Smooth muscle cell (in vitro differentiated cells): ENCODE data around the gene CCDC184. TPM values are rescaled to one million over a fixed set of nuclear protein-coding genes. Genes with fewer than 3 reads are reported as not detected.
A peak's percentile ranks its signal among the peaks of the same experiment; 100 is the strongest.

ENCODE experiments used
- DNase-seq: peaks from one replicate; lab custom pipeline; 2025; ENCODE audit not compliant: unreplicated experiment; lab: John Stamatoyannopoulos, UW
- H2AFZ ChIP-seq: fragments of 200-600 bp; sonication (generic); 2 replicates; pipeline ENCODE4 v1.6.0; 2016; ENCODE audit warnings: antibody characterized with exemption, low read depth, mild to moderate bottlenecking
- H3F3A ChIP-seq: fragments of 200-600 bp; sonication (generic); 2 replicates; pipeline ENCODE4 v1.6.0; 2017; ENCODE audit warnings: antibody characterized with exemption, low read depth
- H3K27ac ChIP-seq: fragments of 200-600 bp; sonication (generic); 2 replicates; pipeline ENCODE4 v1.5.1; 2016; ENCODE audit warnings: low read depth, mild to moderate bottlenecking
- H3K27me3 ChIP-seq: fragments of 200-600 bp; sonication (generic); 2 replicates; pipeline ENCODE4 v1.6.1; 2016; ENCODE audit warnings: low read depth, mild to moderate bottlenecking
- H3K36me3 ChIP-seq: fragments of 200-600 bp; sonication (generic); 2 replicates; pipeline ENCODE4 v1.5.1; 2016; ENCODE audit warnings: low read depth
- H3K4me1 ChIP-seq: fragments of 200-600 bp; sonication (generic); 2 replicates; pipeline ENCODE4 v1.5.1; 2016; ENCODE audit warnings: low read depth
- H3K4me2 ChIP-seq: fragments of 200-600 bp; sonication (generic); 2 replicates; pipeline ENCODE4 v1.6.0; 2016; ENCODE audit warnings: mild to moderate bottlenecking
- H3K4me3 ChIP-seq: fragments of 200-600 bp; sonication (generic); 2 replicates; pipeline ENCODE4 v1.5.1; 2016; ENCODE audit warnings: mild to moderate bottlenecking
- H3K79me2 ChIP-seq: fragments of 200-600 bp; sonication (generic); 2 replicates; pipeline ENCODE4 v1.6.0; 2016; ENCODE audit warnings: low read depth, mild to moderate bottlenecking
- H3K9ac ChIP-seq: fragments of 200-600 bp; sonication (generic); 2 replicates; pipeline ENCODE4 v1.6.0; 2016; ENCODE audit warnings: low read depth
- H3K9me3 ChIP-seq: fragments of 200-600 bp; sonication (generic); replicated peaks from 2 replicates; pipeline ENCODE4 v1.5.1; 2016; ENCODE audit warnings: low read depth
- H4K20me1 ChIP-seq: fragments of 200-600 bp; sonication (generic); 2 replicates; pipeline ENCODE4 v1.6.0; 2016; ENCODE audit warnings: low read depth
- WGBS: methylation state at CpG from one replicate; pipeline ENCODE4 v1.1.7; 2016; ENCODE audit warnings: low lambda C conversion rate; 5-methylcytosine and 5-hydroxymethylcytosine counted together
- polyA plus RNA-seq: library from polyadenylated mRNA; unstranded; fragments of >200 nt; fragmentation: Nextera tagmentation; extraction: Ambion mirVana; gene quantifications from 2 replicates; pipeline ENCODE4 v1.2.1, GENCODE V29; 2016
- total RNA-seq: library from RNA; depleted of rRNA; stranded (reverse); fragments of >200 nt; gene quantifications from 2 replicates; pipeline ENCODE4 v1.2.3, GENCODE V29; 2014
- TF ChIP-seq, protein P1 (sequence below): fragments of 200-600 bp; sonication (generic); IDR thresholded peaks from 2 replicates; pipeline ENCODE4 v1.5.1; 2017; ENCODE audit warnings: borderline replicate concordance, mild to moderate bottlenecking, antibody characterized with exemption; ENCODE audit not compliant: insufficient read depth, poor library complexity, severe bottlenecking

The CCDC184 gene
- total and polyA plus RNA-seq, 2 experiments from 2014 or later: 23.7 to 74.1 TPM

- WGBS: 8% methylated on average over 39 of the region's 39 CpGs
- no peaks in the 10 kb centered on the region for H3K27me3 ChIP-seq
- no peaks in the 10 kb centered on the region for H3K36me3 ChIP-seq
- TF ChIP-seq, protein P1, sequence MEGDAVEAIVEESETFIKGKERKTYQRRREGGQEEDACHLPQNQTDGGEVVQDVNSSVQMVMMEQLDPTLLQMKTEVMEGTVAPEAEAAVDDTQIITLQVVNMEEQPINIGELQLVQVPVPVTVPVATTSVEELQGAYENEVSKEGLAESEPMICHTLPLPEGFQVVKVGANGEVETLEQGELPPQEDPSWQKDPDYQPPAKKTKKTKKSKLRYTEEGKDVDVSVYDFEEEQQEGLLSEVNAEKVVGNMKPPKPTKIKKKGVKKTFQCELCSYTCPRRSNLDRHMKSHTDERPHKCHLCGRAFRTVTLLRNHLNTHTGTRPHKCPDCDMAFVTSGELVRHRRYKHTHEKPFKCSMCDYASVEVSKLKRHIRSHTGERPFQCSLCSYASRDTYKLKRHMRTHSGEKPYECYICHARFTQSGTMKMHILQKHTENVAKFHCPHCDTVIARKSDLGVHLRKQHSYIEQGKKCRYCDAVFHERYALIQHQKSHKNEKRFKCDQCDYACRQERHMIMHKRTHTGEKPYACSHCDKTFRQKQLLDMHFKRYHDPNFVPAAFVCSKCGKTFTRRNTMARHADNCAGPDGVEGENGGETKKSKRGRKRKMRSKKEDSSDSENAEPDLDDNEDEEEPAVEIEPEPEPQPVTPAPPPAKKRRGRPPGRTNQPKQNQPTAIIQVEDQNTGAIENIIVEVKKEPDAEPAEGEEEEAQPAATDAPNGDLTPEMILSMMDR: no peak
- H3K9me3 ChIP-seq: no peaks in the 10 kb centered on the region
- H3K9ac ChIP-seq: peak overlapping the region; percentile 80
- no peaks in the 10 kb centered on the region for H4K20me1 ChIP-seq
- H3K4me1 ChIP-seq: peaks cover 16% of the 10 kb centered on the region
- H3F3A ChIP-seq: peaks cover 17% of the 10 kb centered on the region
- H3K79me2 ChIP-seq: peaks cover 8% of the 10 kb centered on the region
- DNase-seq: peak; percentile 63
- H2AFZ ChIP-seq: peak overlapping the region; percentile 94
- H3K27ac ChIP-seq: peak overlapping the region; percentile 91
- peak overlapping the region; percentile 74 for H3K4me3 ChIP-seq
- peak overlapping the region; percentile 89 for H3K4me2 ChIP-seq
Measured at GRCh38 chr12:48197971-48198671, 14.7 kb downstream of the CCDC184 start.

- Histone ChIP-seq H3K4me2 (peak overlapping the region; percentile 89), H3K27me3 (no peaks in the 10 kb centered on the region), H4K20me1 (no peaks in the 10 kb centered on the region), H3K27ac (peak overlapping the region; percentile 91), H3K9ac (peak overlapping the region; percentile 80), H3K36me3 (no peaks in the 10 kb centered on the region), H3K79me2 (peaks cover 8% of the 10 kb centered on the region), H2AFZ (peak overlapping the region; percentile 94), H3K4me1 (peaks cover 16% of the 10 kb centered on the region), H3K9me3 (no peaks in the 10 kb centered on the region), H3F3A (peaks cover 12% of the 10 kb centered on the region), H3K4me3 (peak overlapping the region; percentile 74)
- DNase-seq: no peak
- 49% methylated on average over 26 of the region's 26 CpGs for WGBS
- TF ChIP-seq, protein P1: no peak
Measured at GRCh38 chr12:48198672-48198971, 15.2 kb downstream of the CCDC184 start.

- Histone ChIP-seq H3K4me1 (peaks cover 16% of the 10 kb centered on the region), H3K27me3 (no peaks in the 10 kb centered on the region), H2AFZ (peak overlapping the region; percentile 94), H3K9ac (peak overlapping the region; percentile 80), H3K9me3 (no peaks in the 10 kb centered on the region), H3F3A (peaks cover 9% of the 10 kb centered on the region), H4K20me1 (no peaks in the 10 kb centered on the region), H3K4me2 (peak overlapping the region; percentile 89), H3K36me3 (no peaks in the 10 kb centered on the region), H3K27ac (peak overlapping the region; percentile 91), H3K79me2 (peaks cover 8% of the 10 kb centered on the region), H3K4me3 (peak overlapping the region; percentile 74)
- 73% methylated on average over 10 of the region's 10 CpGs for WGBS
- TF ChIP-seq, protein P1: no peak
- DNase-seq: no peak
Measured at GRCh38 chr12:48198985-48199384, 15.5 kb downstream of the CCDC184 start.

- 2% methylated on average over 3 of the region's 3 CpGs for WGBS
- H3K79me2 ChIP-seq: peaks cover 8% of the 10 kb centered on the region
- H3K36me3 ChIP-seq: no peaks in the 10 kb centered on the region
- no peaks in the 10 kb centered on the region for H3K27me3 ChIP-seq
- no peaks in the 10 kb centered on the region for H4K20me1 ChIP-seq
- peak overlapping the region; percentile 91 for H3K27ac ChIP-seq
- H3K4me2 ChIP-seq: peak overlapping the region; percentile 89
- no peaks in the 10 kb centered on the region for H3K9me3 ChIP-seq
- H3K4me3 ChIP-seq: peak overlapping the region; percentile 74
- peaks cover 16% of the 10 kb centered on the region for H3K4me1 ChIP-seq
- peak overlapping the region; percentile 19 for H2AFZ ChIP-seq
- no peak for DNase-seq
- TF ChIP-seq, protein P1: no peak
- peak overlapping the region; percentile 23 for H3K9ac ChIP-seq
- H3F3A ChIP-seq: peaks cover 9% of the 10 kb centered on the region
Measured at GRCh38 chr12:48199774-48200221, 16.4 kb downstream of the CCDC184 start.
